IMR-90 (cell line): ENCODE data around the gene CCDC9. TPM values are rescaled to one million over a fixed set of nuclear protein-coding genes. Genes with fewer than 3 reads are reported as not detected.

Source experiments
- ATAC-seq: fragments of 200-7000 bp; cut with Tn5 transposase; 2 replicates; pipeline ENCODE4 v1.9.1; 2020; ENCODE audit warnings: low read depth, mild to moderate bottlenecking, moderate library complexity
- BruUV-seq: library from RNA; stranded (reverse); fragments of 400-500 nt; replicated peaks from 2 replicates; lab custom pipeline; 2021; lab: Mats Ljungman, UMichigan
- CTCF ChIA-PET: fragments of 300-600 bp; formaldehyde crosslinking; extraction: SDS; loops from one replicate; lab custom pipeline; 2021; ENCODE audit warnings: antibody characterized with exemption; lab: Yijun Ruan, JAX
- POLR2A ChIA-PET: fragments of 300-600 bp; sonication (Branson Sonifier 250); formaldehyde crosslinking; loops from one replicate; lab custom pipeline; 2022; ENCODE audit warnings: antibody characterized with exemption; ENCODE audit not compliant: unreplicated experiment; lab: Charles Lee
- DNase-seq: peaks from one replicate; pipeline ENCODE4 v3.0.0; 2013
- H2AFZ ChIP-seq: replicated peaks from 2 replicates; pipeline ENCODE3; 2013; ENCODE audit warnings: low read length, mild to moderate bottlenecking; ENCODE audit not compliant: poor library complexity
- H2AK5ac ChIP-seq: 2 replicates; pipeline ENCODE4 v1.6.1; 2013; ENCODE audit warnings: low read depth, low read length, inconsistent platforms
- H2AK9ac ChIP-seq: replicated peaks from 2 replicates; pipeline ENCODE3; 2013; ENCODE audit warnings: mild to moderate bottlenecking, low read depth, low read length, moderate library complexity; ENCODE audit not compliant: poor library complexity
- H2BK120ac ChIP-seq: 2 replicates; pipeline ENCODE4 v1.6.1; 2013; ENCODE audit warnings: low read depth, low read length, inconsistent platforms
- H2BK15ac ChIP-seq: 3 replicates; pipeline ENCODE4 v1.6.1; 2013; ENCODE audit warnings: low read depth, low read length, inconsistent platforms
- H2BK20ac ChIP-seq: 2 replicates; pipeline ENCODE4 v1.6.1; 2013; ENCODE audit warnings: low read depth, mild to moderate bottlenecking, inconsistent platforms, low read length, moderate library complexity
- H2BK5ac ChIP-seq: 2 replicates; pipeline ENCODE4 v1.6.1; 2013; ENCODE audit warnings: mild to moderate bottlenecking, low read depth, low read length, inconsistent platforms; ENCODE audit not compliant: poor library complexity, severe bottlenecking
- H3K14ac ChIP-seq: replicated peaks from 2 replicates; pipeline ENCODE4 v1.6.1; 2013; ENCODE audit warnings: low read depth, low read length, inconsistent platforms
- H3K18ac ChIP-seq: 2 replicates; pipeline ENCODE4 v1.6.1; 2013; ENCODE audit warnings: low read depth, low read length, control low read depth
- H3K23ac ChIP-seq: 2 replicates; pipeline ENCODE4 v1.6.1; 2013; ENCODE audit warnings: low read depth, low read length, inconsistent platforms
- H3K27ac ChIP-seq: 2 replicates; pipeline ENCODE4 v1.5.1; 2013; ENCODE audit warnings: mild to moderate bottlenecking, control low read depth, low read length; ENCODE audit not compliant: insufficient read depth
- H3K27me3 ChIP-seq: 2 replicates; pipeline ENCODE4 v1.6.1; 2013; ENCODE audit warnings: low read length; ENCODE audit not compliant: control insufficient read depth, insufficient read depth
- H3K36me3 ChIP-seq: 2 replicates; pipeline ENCODE4 v1.6.1; 2013; ENCODE audit warnings: low read length, mixed read lengths; ENCODE audit not compliant: control insufficient read depth, insufficient read depth
- H3K4ac ChIP-seq: 2 replicates; pipeline ENCODE4 v1.6.1; 2013; ENCODE audit warnings: low read depth, low read length, inconsistent platforms
- H3K4me1 ChIP-seq: 2 replicates; pipeline ENCODE4 v1.6.1; 2013; ENCODE audit warnings: low read length, mixed read lengths; ENCODE audit not compliant: control insufficient read depth, insufficient read depth
- H3K4me2 ChIP-seq: 2 replicates; pipeline ENCODE4 v1.6.1; 2013; ENCODE audit warnings: low read depth, mild to moderate bottlenecking, control low read depth, low read length, moderate library complexity
- H3K4me3 ChIP-seq: 2 replicates; pipeline ENCODE4 v1.5.1; 2013; ENCODE audit warnings: low read depth, mild to moderate bottlenecking, control low read depth, low read length, moderate library complexity; ENCODE audit not compliant: insufficient read depth
- H3K56ac ChIP-seq: 2 replicates; pipeline ENCODE4 v1.6.1; 2013; ENCODE audit warnings: low read length, inconsistent platforms; ENCODE audit not compliant: insufficient read depth; ENCODE audit errors: extremely low read depth
- H3K79me1 ChIP-seq, 2 experiments: 2 replicates each; pipeline ENCODE4 v1.6.1; 2013; ENCODE audit warnings: low read length in 2 of 2, inconsistent platforms in 1 of 2, low read depth in 1 of 2
- H3K9ac ChIP-seq: 2 replicates; pipeline ENCODE4 v1.6.1; 2013; ENCODE audit warnings: low read depth, low read length, control low read depth
- H3K9me1 ChIP-seq: 2 replicates; pipeline ENCODE4 v1.6.1; 2013; ENCODE audit warnings: low read length, inconsistent platforms; ENCODE audit not compliant: insufficient read depth
- H3K9me3 ChIP-seq: 2 replicates; pipeline ENCODE4 v1.6.1; 2013; ENCODE audit warnings: low read length; ENCODE audit not compliant: control insufficient read depth, insufficient read depth
- H4K20me1 ChIP-seq: 2 replicates; pipeline ENCODE4 v1.6.1; 2013; ENCODE audit warnings: low read length, inconsistent platforms; ENCODE audit not compliant: insufficient read depth
- H4K5ac ChIP-seq: 2 replicates; pipeline ENCODE4 v1.6.1; 2013; ENCODE audit warnings: mild to moderate bottlenecking, low read depth, low read length, control low read depth
- H4K8ac ChIP-seq, 2 experiments: 2 replicates each; pipeline ENCODE4 v1.6.1; 2013; ENCODE audit warnings: low read depth in 2 of 2, low read length in 2 of 2, control low read depth in 1 of 2, inconsistent platforms in 1 of 2
- H4K91ac ChIP-seq: 2 replicates; pipeline ENCODE4 v1.6.1; 2013; ENCODE audit warnings: low read depth, low read length, inconsistent platforms; ENCODE audit not compliant: insufficient read depth
- BHLHE40 ChIP-seq: fragments of 150-350 bp; IDR thresholded peaks from 2 replicates; pipeline ENCODE4 v1.6.1; 2016; ENCODE audit warnings: mild to moderate bottlenecking, low read depth, low read length
- CEBPB ChIP-seq: IDR thresholded peaks from 2 replicates; pipeline ENCODE4 v1.6.1; 2012; ENCODE audit warnings: low read depth, low read length, improper control_type of control experiment
- FOS ChIP-seq: fragments of 150-350 bp; IDR thresholded peaks from 2 replicates; pipeline ENCODE4 v1.6.1; 2016; ENCODE audit warnings: low read depth, low read length
- MAFK ChIP-seq: IDR thresholded peaks from 2 replicates; pipeline ENCODE4 v1.6.1; 2012; ENCODE audit warnings: low read depth, low read length, improper control_type of control experiment
- MAZ ChIP-seq: IDR thresholded peaks from 2 replicates; pipeline ENCODE4 v1.6.1; 2012; ENCODE audit warnings: low read depth, mild to moderate bottlenecking, low read length, improper control_type of control experiment, moderate library complexity, borderline replicate concordance
- MXI1 ChIP-seq: IDR thresholded peaks from 2 replicates; pipeline ENCODE4 v1.6.1; 2012; ENCODE audit warnings: low read depth, mild to moderate bottlenecking, low read length, moderate library complexity, borderline replicate concordance
- RAD21 ChIP-seq: IDR thresholded peaks from 2 replicates; pipeline ENCODE4 v1.6.1; 2012; ENCODE audit warnings: low read length, improper control_type of control experiment
- USF2 ChIP-seq: fragments of 150-350 bp; IDR thresholded peaks from 2 replicates; pipeline ENCODE4 v1.6.1; 2017; ENCODE audit warnings: mild to moderate bottlenecking, antibody characterized with exemption, low read length, low read depth
- WGBS, 2 experiments: methylation state at CpG; one replicate each; pipeline versions ENCODE4 v1.1.5 to v1.1.7; 2013; ENCODE audit warnings: missing lambda C conversion rate in 2 of 2; ENCODE audit not compliant: insufficient read length in 1 of 2; ENCODE audit errors: extremely low coverage in 2 of 2; 5-methylcytosine and 5-hydroxymethylcytosine counted together
- dilution Hi-C: fragments of 300-500 bp; cut with HindIII; formaldehyde crosslinking; loops from one replicate; pipeline ENCODE4 v1.14.3; 2018; ENCODE audit warnings: low sequenced_read_pairs; ENCODE audit not compliant: unreplicated experiment
- in situ Hi-C: fragments of 300-500 bp; cut with MboI; formaldehyde crosslinking; loops from 3 replicates; pipeline ENCODE4 v1.14.3; 2019; ENCODE audit warnings: low sequenced_read_pairs, inconsistent platforms, mixed read lengths
- intact Hi-C: fragments of 100-400 bp; cut with micrococcal nuclease; formaldehyde crosslinking; loops from 2 replicates; pipeline ENCODE4 v1.10.0; 2022
- polyA plus RNA-seq, 3 experiments: library from polyadenylated mRNA; depleted of rRNA; stranded (reverse); fragments of >200 nt; gene quantifications; 2 replicates each; pipeline ENCODE4 v1.2.3, GENCODE V29; 2012; ENCODE audit warnings: low replicate concordance in 1 of 3
- total RNA-seq: library from RNA; depleted of rRNA; stranded (reverse); fragments of >200 nt; gene quantifications from 2 replicates; pipeline ENCODE4 v1.2.3, GENCODE V29; 2012
- TF ChIP-seq, protein P1 (sequence below): conservative IDR thresholded peaks from 2 replicates; pipeline ENCODE4 v1.5.1; 2012; ENCODE audit warnings: mild to moderate bottlenecking, low read depth, low read length, improper control_type of control experiment

The CCDC9 gene
- total and polyA plus RNA-seq, 2 of the 4 experiments (the other 2 are of a cell fraction), result 2.9 to 8.6 TPM

DNA sequence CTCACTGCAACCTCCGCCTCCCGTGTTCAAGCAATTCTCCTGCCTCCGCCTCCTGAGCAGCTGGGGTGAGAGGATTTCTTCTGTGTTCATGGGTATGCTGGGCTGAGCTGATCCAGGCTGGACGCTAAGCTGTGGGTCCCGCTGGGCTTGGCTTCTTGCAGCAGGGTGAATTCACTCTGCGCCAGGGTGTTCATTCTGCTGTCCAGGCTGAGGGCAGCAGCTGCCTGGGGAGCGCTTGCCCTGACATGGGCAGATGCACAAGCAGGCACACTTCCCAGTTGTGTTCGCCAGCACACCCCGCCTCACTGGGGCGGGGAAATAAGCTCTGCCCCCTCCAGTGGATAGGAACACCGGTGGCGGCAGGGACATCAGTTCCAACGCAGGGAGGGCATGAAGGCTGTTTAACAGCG lies 11.0 kb downstream of the CCDC9 start:
- Histone ChIP-seq H3K4ac (no peak overlapping the region), H3K27ac (no peak overlapping the region), H3K4me1 (no peaks in the 10 kb centered on the region), H3K27me3 (no peaks in the 10 kb centered on the region), H3K18ac (no peak overlapping the region), H4K20me1 (no peaks in the 10 kb centered on the region), H3K36me3 (peaks cover 48% of the 10 kb centered on the region), H2BK5ac (no peak overlapping the region), H3K23ac (no peak overlapping the region), H2BK15ac (no peak overlapping the region), H2BK20ac (no peak overlapping the region), H2AK9ac (peak overlapping the region; percentile 33), H2AFZ (no peak overlapping the region), H4K5ac (no peak overlapping the region), H3K14ac (no peak overlapping the region), H3K9me3 (no peaks in the 10 kb centered on the region), H3K79me1 (peaks cover 14 to 37% of the 10 kb centered on the region in 2 experiments; a peak in 3 of 4 replicates), H4K8ac (no peak overlapping the region), H3K9ac (no peak overlapping the region), H2BK120ac (no peak overlapping the region), H3K4me2 (no peak overlapping the region), H4K91ac (no peak overlapping the region), H3K9me1 (peaks cover under 1% of the 10 kb centered on the region; the same call in 1 of the 2 replicates), H3K4me3 (no peak overlapping the region), H2AK5ac (no peak overlapping the region), H3K56ac (no peak overlapping the region)
- CTCF ChIA-PET, result no interaction called here
- TF ChIP-seq MAFK (no peak), RAD21 (no peak), CEBPB (no peak), BHLHE40 (no peak), FOS (no peak), USF2 (no peak), MAZ (no peak), MXI1 (no peak)
- TF ChIP-seq, protein P1, sequence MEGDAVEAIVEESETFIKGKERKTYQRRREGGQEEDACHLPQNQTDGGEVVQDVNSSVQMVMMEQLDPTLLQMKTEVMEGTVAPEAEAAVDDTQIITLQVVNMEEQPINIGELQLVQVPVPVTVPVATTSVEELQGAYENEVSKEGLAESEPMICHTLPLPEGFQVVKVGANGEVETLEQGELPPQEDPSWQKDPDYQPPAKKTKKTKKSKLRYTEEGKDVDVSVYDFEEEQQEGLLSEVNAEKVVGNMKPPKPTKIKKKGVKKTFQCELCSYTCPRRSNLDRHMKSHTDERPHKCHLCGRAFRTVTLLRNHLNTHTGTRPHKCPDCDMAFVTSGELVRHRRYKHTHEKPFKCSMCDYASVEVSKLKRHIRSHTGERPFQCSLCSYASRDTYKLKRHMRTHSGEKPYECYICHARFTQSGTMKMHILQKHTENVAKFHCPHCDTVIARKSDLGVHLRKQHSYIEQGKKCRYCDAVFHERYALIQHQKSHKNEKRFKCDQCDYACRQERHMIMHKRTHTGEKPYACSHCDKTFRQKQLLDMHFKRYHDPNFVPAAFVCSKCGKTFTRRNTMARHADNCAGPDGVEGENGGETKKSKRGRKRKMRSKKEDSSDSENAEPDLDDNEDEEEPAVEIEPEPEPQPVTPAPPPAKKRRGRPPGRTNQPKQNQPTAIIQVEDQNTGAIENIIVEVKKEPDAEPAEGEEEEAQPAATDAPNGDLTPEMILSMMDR, result no peak
- no TSS peak for BruUV-seq
- 92% methylated on average over 11 of the region's 14 CpGs; no CpG with 5 or more reads in 1 of the 2 experiments for WGBS, 2 experiments
- dilution Hi-C loops, result no loop called here
- POLR2A ChIA-PET, result no interaction called here
- ATAC-seq (no peak), DNase-seq (no peak)
- intact Hi-C loops, result no loop called here
- in situ Hi-C loops, result no loop called here
